ENCODE measurements around the gene CDKN3.
"Not testable (repeated sequence)": the region's sequence is repeated elsewhere in the genome, so short reads cannot be mapped to it uniquely, and the experiment has no call there.

Gene CDKN3

GRCh38 chr14:54440873-54441868 is 44.4 kb downstream of the CDKN3 start, which contains the start of gene CNIH1:
Gene CNIH1 (minus strand): TSS chr14:54441374. CDS start chr14:54441327, 47 bp downstream.
- peak; percentile 92 for TF ChIP-seq CTCF (conservative IDR thresholded peaks at IDR 0.05; ENCODE audit: low read length)
- TF ChIP-seq EZH2phosphoT487 (IDR thresholded peaks at IDR 0.05; ENCODE audit: borderline replicate concordance), result no peak
- Histone ChIP-seq H3F3A (ENCODE audit: low read depth) (no peaks in the 10 kb centered on the region), H3K9ac (ENCODE audit: low read depth, low read length, poor library complexity, severe bottlenecking) (peak within 1 kb of the TSS; percentile 81), H3K27me3 (ENCODE audit: insufficient read depth, low read length, poor library complexity, severe bottlenecking) (peaks cover 2% of the 10 kb centered on the region), H3K9me2 (replicated peaks; ENCODE audit: low read depth, low read length) (no peaks in the 10 kb centered on the region), H3K79me2 (ENCODE audit: insufficient read depth, low read length) (peaks cover 47% of the 10 kb centered on the region), H2AFZ (ENCODE audit: low read length) (peak within 1 kb of the TSS; percentile 99), H3K4me3 (ENCODE audit: low read length, poor library complexity, severe bottlenecking) (peak within 1 kb of the TSS; percentile 79), H3K9me3 (ENCODE audit: insufficient read depth, low read depth, low read length) (no peaks in the 10 kb centered on the region), H3K36me3 (ENCODE audit: insufficient read depth, low read length) (no peaks in the 10 kb centered on the region), H4K20me1 (ENCODE audit: insufficient read depth, low read length, poor library complexity, severe bottlenecking) (peaks cover 34% of the 10 kb centered on the region), H3K4me2 (ENCODE audit: low read depth, low read length, poor library complexity, severe bottlenecking) (peak within 1 kb of the TSS; percentile 91), H3K4me1 (ENCODE audit: insufficient read depth, low read length, poor library complexity, severe bottlenecking) (peaks cover 46% of the 10 kb centered on the region)

- H2AFZ ChIP-seq (ENCODE audit: low read length); H3K36me3 ChIP-seq (ENCODE audit: insufficient read depth, low read length); H3K27me3 ChIP-seq (ENCODE audit: insufficient read depth, low read length, poor library complexity, severe bottlenecking); H3K4me2 ChIP-seq (ENCODE audit: low read depth, low read length, poor library complexity, severe bottlenecking); H3K4me3 ChIP-seq (ENCODE audit: low read length, poor library complexity, severe bottlenecking); H3K9ac ChIP-seq (ENCODE audit: low read depth, low read length, poor library complexity, severe bottlenecking); H3K9me2 ChIP-seq (replicated peaks; ENCODE audit: low read depth, low read length); H3F3A ChIP-seq (ENCODE audit: low read depth); H3K9me3 ChIP-seq (ENCODE audit: insufficient read depth, low read depth, low read length): not testable (repeated sequence)
- peaks cover 28% of the 10 kb centered on the region for H4K20me1 ChIP-seq (ENCODE audit: insufficient read depth, low read length, poor library complexity, severe bottlenecking)
- peaks cover 29% of the 10 kb centered on the region for H3K4me1 ChIP-seq (ENCODE audit: insufficient read depth, low read length, poor library complexity, severe bottlenecking)
- H3K79me2 ChIP-seq (ENCODE audit: insufficient read depth, low read length), result peaks cover 29% of the 10 kb centered on the region
These were observed 46.2 kb downstream of the CDKN3 start for GRCh38 chr14:54442961-54443360.

- Histone ChIP-seq H3K79me2 (ENCODE audit: insufficient read depth, low read length) (peaks cover 18% of the 10 kb centered on the region), H3K4me2 (ENCODE audit: low read depth, low read length, poor library complexity, severe bottlenecking) (no peak overlapping the region), H3K9ac (ENCODE audit: low read depth, low read length, poor library complexity, severe bottlenecking) (no peak overlapping the region), H3K4me3 (ENCODE audit: low read length, poor library complexity, severe bottlenecking) (no peak overlapping the region), H3K9me2 (replicated peaks; ENCODE audit: low read depth, low read length) (no peaks in the 10 kb centered on the region), H3K9me3 (ENCODE audit: insufficient read depth, low read depth, low read length) (no peaks in the 10 kb centered on the region), H2AFZ (ENCODE audit: low read length) (no peak overlapping the region), H3K4me1 (ENCODE audit: insufficient read depth, low read length, poor library complexity, severe bottlenecking) (peaks cover 19% of the 10 kb centered on the region), H4K20me1 (ENCODE audit: insufficient read depth, low read length, poor library complexity, severe bottlenecking) (peaks cover 18% of the 10 kb centered on the region), H3K36me3 (ENCODE audit: insufficient read depth, low read length) (no peaks in the 10 kb centered on the region), H3K27me3 (ENCODE audit: insufficient read depth, low read length, poor library complexity, severe bottlenecking) (peaks cover 4% of the 10 kb centered on the region), H3F3A (ENCODE audit: low read depth) (no peaks in the 10 kb centered on the region)
- TF ChIP-seq EZH2phosphoT487 (IDR thresholded peaks at IDR 0.05; ENCODE audit: borderline replicate concordance) (no peak), CTCF (conservative IDR thresholded peaks at IDR 0.05; ENCODE audit: low read length) (no peak)
These were observed 47.2 kb downstream of the CDKN3 start for GRCh38 chr14:54443981-54444380.

All from Loucy (cell line).